Ecto neural progenitor cell (in vitro differentiated cells): ENCODE measurements around the gene EDIL3.
"Not testable (repeated sequence)": the region's sequence is repeated elsewhere in the genome, so short reads cannot be mapped to it uniquely, and the experiment has no call there.

ENCODE experiments used
- DNase-seq: peaks from one replicate; pipeline ENCODE4 v3.0.0-alpha.2; 2018; ENCODE audit warnings: low spot score

The EDIL3 gene

DNA sequence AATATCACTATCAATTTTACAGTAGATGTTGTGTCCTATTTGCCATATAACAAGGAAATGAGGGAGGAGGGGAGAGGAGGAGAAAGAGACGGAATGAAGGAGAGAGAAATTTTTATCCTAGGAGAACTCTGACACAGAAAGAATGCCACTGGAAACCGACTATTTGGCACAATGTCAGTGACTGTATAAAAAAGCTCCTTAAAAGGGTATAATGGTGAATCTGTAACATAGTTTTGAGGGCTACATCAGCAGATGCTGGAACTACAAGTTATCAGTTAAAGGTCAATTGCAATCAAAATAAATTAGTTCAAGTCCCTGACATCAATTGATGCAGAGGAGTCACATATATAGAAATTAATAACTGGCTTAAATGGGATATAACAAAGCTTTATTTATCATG lies 5.7 kb downstream of the EDIL3 start:
- no peak for DNase-seq

DNA sequence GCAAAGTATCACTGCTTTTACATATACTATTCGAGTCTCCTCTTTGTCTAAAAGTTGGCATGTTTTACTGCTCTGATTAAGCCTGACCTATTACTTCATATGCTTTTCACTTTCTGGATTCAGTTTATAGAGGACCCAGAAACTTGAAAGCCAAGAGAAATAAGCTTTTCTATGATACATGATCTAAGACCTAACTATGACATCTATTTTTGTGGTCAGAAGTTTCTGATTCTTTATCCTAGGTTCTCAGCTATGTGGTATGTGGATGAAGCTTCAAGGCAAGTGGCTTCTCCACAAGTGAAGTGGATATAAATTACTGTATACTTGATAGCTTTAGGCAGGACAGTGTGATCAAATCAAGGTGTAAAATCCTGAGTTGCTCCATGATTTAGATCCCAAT lies 6.3 kb downstream of the EDIL3 start:
- no peak for DNase-seq

DNA sequence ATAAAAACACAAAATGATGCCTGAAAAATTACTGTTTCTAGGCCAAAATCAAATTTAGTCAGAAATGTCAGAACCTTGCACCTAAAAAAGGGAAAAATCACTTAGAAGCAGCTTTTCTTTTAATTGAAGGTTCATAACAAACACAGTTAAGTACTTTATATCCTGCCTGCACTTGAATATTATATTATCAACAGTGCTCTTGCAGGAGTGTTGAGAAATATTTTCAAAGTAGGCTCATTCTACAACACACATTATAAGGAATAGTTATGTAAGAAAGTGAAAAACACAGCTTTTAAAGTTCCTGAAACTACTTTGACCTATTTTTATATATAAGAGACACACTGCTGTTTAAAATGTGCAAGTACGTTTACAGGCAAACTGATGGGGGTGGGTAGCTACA lies 8.3 kb downstream of the EDIL3 start:
- no peak for DNase-seq

DNA sequence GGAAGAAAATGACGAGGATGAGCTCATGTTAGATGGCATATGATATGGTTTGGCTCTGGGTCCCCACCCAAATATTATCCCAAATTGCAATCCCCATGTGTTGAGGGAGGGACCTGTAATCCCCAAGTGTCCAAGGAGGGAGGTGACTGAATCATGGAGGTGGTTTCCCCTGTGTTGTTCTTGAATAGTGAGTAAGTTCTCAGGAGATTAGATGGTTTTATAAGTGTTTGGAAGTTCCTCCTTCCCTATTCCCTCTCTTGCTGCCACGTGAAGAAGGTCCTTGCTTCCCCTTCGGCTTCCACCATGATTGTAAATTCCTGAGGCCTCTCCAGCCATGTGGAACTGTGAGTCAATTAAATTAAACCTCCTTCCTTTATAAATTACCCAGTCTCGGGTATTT lies 10.1 kb downstream of the EDIL3 start:
- DNase-seq = no peak

DNA sequence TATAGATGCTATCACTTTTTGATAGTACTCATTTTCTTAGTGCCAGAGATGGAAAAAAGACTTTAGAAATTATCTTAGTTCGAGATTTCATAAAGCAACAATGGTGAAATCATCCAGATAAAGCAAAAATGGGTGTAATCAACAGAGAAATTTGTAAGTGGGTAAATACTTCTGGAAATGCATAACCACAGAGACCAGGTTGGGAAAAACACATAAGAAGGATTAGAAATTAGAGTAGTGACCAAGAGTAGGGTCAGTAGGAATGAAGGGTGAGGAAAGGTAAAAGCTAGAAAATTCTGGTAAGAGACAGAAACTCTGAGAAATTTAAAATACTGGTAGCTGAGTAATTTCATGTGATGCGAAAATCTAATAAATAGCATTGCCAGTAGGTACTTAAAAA lies 11.2 kb downstream of the EDIL3 start:
- no peak for DNase-seq

GRCh38 chr5:84372066-84372695 lies 12.5 kb downstream of the EDIL3 start:
- DNase-seq = no peak

GRCh38 chr5:84370176-84370575 lies 14.5 kb downstream of the EDIL3 start:
- no peak for DNase-seq

GRCh38 chr5:84364043-84364442 lies 20.6 kb downstream of the EDIL3 start:
- no peak for DNase-seq

DNA sequence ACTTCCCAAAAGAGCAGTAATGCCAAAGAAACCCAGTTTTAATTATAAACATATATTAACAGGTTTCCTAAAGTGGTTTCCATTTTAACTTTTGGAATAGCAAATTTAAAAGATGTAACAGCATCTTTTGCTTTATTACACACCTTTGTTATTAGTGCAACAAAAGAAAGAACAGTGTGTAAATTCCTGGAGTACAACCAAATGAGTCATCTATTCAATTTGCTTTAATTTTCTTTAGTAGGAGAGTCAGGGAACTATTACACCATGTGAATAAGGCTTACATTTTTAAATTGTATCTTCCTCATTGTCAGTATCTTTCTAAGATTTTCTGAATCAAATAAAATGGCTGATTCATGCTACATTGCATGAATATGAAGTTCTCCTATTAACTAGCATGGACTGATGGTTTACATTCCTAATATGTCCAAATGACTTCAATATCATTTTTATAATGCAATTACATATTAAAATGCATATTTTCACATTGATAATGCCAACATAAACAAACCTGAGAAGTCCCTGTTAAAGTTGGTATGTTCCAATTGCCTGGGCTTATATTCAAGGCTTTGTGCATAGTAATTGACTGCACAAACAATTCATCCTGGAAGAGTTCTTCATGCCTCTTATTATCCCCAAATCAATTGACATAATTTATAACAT lies 22.5 kb downstream of the EDIL3 start:
- no peak for DNase-seq

GRCh38 chr5:84361572-84361971 lies 23.1 kb downstream of the EDIL3 start:
- DNase-seq = no peak

- DNase-seq = no peak
Measured at GRCh38 chr5:84360056-84360455, 24.6 kb downstream of the EDIL3 start.

DNA sequence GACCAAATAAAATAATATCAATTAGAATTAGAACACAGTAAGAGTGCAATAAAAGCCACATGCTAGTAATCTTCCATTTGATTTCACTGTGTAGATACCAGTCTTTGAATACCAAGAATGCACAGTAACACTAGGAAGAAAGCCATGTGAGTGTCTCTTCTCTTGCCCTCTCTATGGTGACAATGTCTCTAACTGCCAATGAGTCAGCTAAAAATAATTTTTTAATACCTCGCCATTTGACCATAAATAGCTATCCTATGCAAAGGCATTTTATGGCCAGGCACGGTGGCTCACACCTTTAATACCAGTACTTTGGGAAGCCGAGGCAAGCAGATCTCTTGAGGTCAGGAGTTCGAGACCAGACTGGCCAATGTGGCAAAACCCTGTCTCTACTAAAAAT lies 30.6 kb downstream of the EDIL3 start:
- DNase-seq = no peak

- no peak for DNase-seq
Measured at GRCh38 chr5:84344788-84345187, 39.9 kb downstream of the EDIL3 start.

DNA sequence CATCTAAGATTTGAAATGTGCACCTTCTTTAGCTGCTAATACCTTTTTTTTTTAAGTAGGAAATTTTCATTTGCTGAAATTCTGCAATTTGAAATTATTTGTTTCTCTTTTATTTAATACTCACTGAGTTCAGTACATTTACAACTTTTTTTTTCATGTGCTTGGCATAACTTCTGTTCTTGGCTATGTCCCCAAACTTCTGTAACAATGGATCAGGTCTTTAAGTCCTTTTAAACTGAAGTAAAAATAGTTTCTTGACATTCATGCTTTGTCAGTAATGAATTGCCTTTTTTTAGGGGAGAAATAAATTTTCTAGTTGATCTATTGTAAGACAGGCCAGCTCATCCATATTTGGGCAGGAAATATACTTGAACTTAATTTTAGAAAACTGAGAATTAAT lies 41.5 kb downstream of the EDIL3 start:
- DNase-seq = no peak

DNA sequence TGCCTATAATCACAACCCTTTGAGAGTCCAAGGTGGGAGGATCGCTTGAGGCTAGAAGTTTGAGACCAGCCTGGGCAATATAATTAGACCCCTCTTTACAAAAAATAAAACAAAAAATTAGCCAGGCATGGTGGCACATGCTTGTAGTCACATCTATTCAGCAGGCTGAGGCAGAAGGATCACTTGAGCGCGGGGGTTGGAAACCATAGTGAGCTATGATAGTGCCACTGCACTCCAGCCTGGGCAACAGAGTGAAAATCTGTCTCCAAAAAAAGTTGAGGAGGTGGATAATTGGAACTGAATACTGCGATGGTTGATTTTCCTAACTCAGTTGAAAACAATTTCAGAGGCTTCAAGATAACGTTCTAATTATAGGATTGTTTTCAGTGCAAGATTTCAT lies 52.6 kb downstream of the EDIL3 start:
- DNase-seq = no peak

GRCh38 chr5:84327591-84327990 lies 57.1 kb downstream of the EDIL3 start:
- no peak for DNase-seq

DNA sequence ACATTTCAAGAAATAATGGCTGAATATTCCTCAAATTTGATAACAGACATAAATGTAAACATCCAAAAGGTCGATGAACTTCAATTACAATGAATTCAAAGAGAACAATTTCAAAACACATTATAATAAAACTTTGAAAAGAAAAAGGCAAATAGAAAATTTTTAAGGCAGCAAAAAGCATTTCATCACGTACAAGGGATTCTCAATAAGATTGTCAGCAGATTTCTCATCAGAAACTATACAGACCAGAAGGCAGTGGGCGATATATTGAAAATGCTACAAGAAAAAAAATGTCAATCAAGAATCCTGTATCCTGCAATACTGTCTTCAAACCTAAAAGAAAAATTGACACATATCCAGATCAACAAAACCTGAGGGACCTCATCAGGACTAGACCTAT lies 62.0 kb downstream of the EDIL3 start:
- no peak for DNase-seq

DNA sequence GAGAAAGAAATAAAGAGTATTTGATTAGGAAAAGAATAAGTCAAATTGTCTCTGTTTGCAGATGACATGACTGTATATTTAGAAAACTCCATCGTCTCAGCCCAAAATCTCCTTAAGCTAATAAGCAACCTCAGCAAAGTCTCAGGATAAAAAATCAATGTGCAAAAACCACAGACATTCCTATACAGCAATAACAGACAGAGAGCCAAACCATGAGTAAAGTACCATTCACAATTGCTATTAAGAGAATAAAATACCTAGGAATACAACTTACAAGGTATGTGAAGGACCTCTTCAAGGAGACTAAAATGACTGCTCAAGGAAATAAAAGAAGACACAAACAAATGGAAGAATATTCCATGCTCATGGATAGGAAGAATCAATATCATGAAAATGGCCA lies 66.9 kb downstream of the EDIL3 start:
- DNase-seq = not testable (repeated sequence)

GRCh38 chr5:84312280-84312679 lies 72.4 kb downstream of the EDIL3 start:
- not testable (repeated sequence) for DNase-seq

GRCh38 chr5:84309850-84310249 lies 74.8 kb downstream of the EDIL3 start:
- DNase-seq = not testable (repeated sequence)

DNA sequence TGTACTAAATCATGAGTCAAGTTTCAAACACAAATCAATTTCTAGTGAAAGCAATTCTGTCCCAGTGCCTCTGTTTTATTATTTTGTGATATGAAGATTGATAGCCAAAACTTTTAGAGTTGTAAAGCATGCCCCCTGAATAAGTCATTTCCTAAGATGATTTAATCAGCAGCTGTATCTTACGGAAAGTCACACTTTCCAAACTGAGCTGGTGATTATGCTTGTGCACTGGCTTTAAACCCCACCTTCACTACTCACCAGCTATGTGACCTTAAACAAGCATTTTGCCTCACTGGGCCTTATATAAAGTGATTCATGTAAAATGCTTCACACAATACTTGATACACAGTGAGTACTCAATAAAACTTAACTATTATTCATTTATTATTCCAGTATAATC lies 78.1 kb downstream of the EDIL3 start:
- no peak for DNase-seq

GRCh38 chr5:84304599-84304998 lies 80.1 kb downstream of the EDIL3 start:
- DNase-seq = no peak

GRCh38 chr5:84303315-84303714 lies 81.4 kb downstream of the EDIL3 start:
- no peak for DNase-seq

DNA sequence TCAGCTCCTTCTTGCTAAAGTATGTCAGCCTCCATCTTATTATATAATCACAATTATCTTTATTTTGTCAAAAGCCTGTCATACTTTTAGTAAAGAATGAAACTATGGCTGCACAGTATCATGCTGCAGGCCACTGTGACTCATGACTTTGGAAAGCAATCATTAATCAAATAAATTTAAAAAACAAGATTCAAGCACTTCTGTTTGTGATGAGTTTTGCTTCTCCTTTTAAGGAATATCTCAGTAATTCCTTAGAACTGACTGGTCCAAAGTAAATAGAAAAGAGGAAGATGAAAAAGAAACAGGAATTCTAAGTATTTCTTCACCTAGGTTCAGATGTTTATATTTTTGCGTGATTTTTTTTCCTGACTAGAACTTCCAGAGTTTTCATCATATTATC lies 83.1 kb downstream of the EDIL3 start:
- no peak for DNase-seq
